ENCODE results near the gene NFKBIL1. TPM values are rescaled to one million over a fixed set of nuclear protein-coding genes. Genes with fewer than 3 reads are reported as not detected.

Gene NFKBIL1
- total and polyA plus RNA-seq, 9 of the 15 experiments (the other 6 are each of a cell fraction or from before 2014, with no cell fraction given): 0.49 to 33.1 (median 7.6) TPM

DNA sequence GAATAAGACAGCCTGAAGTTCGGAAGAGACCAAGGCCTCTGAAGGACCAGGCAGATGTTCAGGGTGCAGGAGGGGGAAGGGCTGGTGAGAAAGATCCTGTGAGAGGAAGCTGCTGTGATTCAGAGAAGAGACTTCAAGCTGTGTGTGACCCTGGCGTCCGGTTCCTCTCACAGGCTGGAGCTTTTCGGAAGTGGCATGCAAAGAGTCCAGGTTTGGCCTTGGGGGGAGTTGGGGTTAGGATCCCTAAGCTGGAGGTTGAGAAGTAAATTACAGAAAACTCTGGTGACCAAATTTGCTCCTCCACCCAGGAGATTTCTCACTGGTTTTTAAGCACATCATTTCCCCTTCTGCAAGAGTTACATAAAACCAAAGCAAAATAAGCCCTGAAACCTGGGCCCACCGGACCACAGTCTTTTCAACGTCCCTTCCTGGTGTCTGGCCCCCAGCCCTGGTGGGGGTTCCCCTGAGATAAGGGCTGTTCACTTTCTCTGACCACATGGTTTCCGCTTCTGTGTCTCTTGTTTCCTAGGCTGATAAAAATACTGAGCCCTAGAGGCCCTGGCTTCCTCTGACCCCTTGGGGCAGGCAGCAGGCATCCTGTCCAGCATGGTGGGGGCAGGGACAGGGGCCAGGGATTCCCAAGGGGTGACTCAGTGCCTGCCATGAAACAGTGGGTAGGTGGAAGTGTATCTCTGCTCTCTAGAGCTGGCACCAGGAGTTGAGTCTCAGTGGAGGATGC lies 12.7 kb downstream of the NFKBIL1 start (continued):
- TF ChIP-seq, protein P1, sequence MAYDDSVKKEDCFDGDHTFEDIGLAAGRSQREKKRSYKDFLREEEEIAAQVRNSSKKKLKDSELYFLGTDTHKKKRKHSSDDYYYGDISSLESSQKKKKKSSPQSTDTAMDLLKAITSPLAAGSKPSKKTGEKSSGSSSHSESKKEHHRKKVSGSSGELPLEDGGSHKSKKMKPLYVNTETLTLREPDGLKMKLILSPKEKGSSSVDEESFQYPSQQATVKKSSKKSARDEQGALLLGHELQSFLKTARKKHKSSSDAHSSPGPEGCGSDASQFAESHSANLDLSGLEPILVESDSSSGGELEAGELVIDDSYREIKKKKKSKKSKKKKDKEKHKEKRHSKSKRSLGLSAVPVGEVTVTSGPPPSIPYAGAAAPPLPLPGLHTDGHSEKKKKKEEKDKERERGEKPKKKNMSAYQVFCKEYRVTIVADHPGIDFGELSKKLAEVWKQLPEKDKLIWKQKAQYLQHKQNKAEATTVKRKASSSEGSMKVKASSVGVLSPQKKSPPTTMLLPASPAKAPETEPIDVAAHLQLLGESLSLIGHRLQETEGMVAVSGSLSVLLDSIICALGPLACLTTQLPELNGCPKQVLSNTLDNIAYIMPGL (CRISPR knock-in tag; IDR thresholded peaks at IDR 0.05): 0 out of 2 replicates have a peak, but pooled peaks have one; percentile 26
- TF ChIP-seq JUN (IDR thresholded peaks at IDR 0.05; ENCODE audit: borderline replicate concordance, low read depth, low read length) (peak; percentile 86), JUN (CRISPR knock-in tag; IDR thresholded peaks at IDR 0.05; ENCODE audit: borderline replicate concordance) (no peak), FOXK2 (conservative IDR thresholded peaks at IDR 0.05 in 1 of 2, IDR thresholded peaks at IDR 0.05 in 1 of 2; ENCODE audit: low read depth in 2 of 2) (peak in 1 of 2 experiments; percentile 41; a peak in 1 of 4 replicates), SMARCC2 (IDR thresholded peaks at IDR 0.05; ENCODE audit: low read depth) (0 out of 2 replicates have a peak, but pooled peaks have one; percentile 23), CBFA2T2 (conservative IDR thresholded peaks at IDR 0.05) (peak; percentile 78), FIP1L1 (IDR thresholded peaks at IDR 0.05; ENCODE audit: low read depth, low read length, poor library complexity, severe bottlenecking) (no peak), SMARCA4 (IDR thresholded peaks at IDR 0.05) (peak; percentile 59), MED1 (CRISPR knock-in tag; IDR thresholded peaks at IDR 0.05; ENCODE audit: borderline replicate concordance) (no peak), ZKSCAN8 (CRISPR knock-in tag; IDR thresholded peaks at IDR 0.05) (peak; percentile 71), CXXC5 (CRISPR knock-in tag; IDR thresholded peaks at IDR 0.05) (peak; percentile 61), KDM1A (IDR thresholded peaks at IDR 0.05) (peak; percentile 80 to 82), SP2 (IDR thresholded peaks at IDR 0.05; ENCODE audit: extremely low read depth, low read depth, low read length, poor library complexity, severe bottlenecking) (no peak), MYC (IDR thresholded peaks at IDR 0.05; ENCODE audit: low read depth, low read length) (peak; percentile 76), MYC (CRISPR knock-in tag; IDR thresholded peaks at IDR 0.05; ENCODE audit: borderline replicate concordance, low read depth) (no peak), NR2C2 (CRISPR knock-in tag; IDR thresholded peaks at IDR 0.05) (no peak), NR2C2 (tag; IDR thresholded peaks at IDR 0.05) (peak; percentile 70), NCOA6 (IDR thresholded peaks at IDR 0.05) (peak; percentile 32; the same call in 1 of the 2 replicates), GTF2F1 (IDR thresholded peaks at IDR 0.05; ENCODE audit: low read depth, low read length) (no peak), ZNF699 (CRISPR knock-in tag; IDR thresholded peaks at IDR 0.05; ENCODE audit: insufficient replicate concordance) (no peak), ZNF24 (IDR thresholded peaks at IDR 0.05) (no peak), ZNF77 (CRISPR knock-in tag; IDR thresholded peaks at IDR 0.05) (no peak), DPF2 (IDR thresholded peaks at IDR 0.05) (peak; percentile 79), EP400 (IDR thresholded peaks at IDR 0.05) (peak; percentile 58), GMEB1 (CRISPR knock-in tag; IDR thresholded peaks at IDR 0.05) (no peak)
- TF ChIP-seq, protein P2, sequence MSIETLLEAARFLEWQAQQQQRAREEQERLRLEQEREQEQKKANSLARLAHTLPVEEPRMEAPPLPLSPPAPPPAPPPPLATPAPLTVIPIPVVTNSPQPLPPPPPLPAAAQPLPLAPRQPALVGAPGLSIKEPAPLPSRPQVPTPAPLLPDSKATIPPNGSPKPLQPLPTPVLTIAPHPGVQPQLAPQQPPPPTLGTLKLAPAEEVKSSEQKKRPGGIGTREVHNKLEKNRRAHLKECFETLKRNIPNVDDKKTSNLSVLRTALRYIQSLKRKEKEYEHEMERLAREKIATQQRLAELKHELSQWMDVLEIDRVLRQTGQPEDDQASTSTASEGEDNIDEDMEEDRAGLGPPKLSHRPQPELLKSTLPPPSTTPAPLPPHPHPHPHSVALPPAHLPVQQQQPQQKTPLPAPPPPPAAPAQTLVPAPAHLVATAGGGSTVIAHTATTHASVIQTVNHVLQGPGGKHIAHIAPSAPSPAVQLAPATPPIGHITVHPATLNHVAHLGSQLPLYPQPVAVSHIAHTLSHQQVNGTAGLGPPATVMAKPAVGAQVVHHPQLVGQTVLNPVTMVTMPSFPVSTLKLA (conservative IDR thresholded peaks at IDR 0.05): peak; percentile 69 to 84
